Fibroblast of mammary gland (primary cell): Measurements from ENCODE around the gene IGSF6.

Experiments
- DNase-seq: peaks from one replicate; pipeline ENCODE4 v3.0.0-alpha.2; 2010; ENCODE audit warnings: low read depth
- H3K4me3 ChIP-seq: 2 replicates; pipeline ENCODE4 v1.5.1; 2011; ENCODE audit warnings: low read depth, mild to moderate bottlenecking, low read length, moderate library complexity; ENCODE audit not compliant: control insufficient read depth
- CTCF ChIP-seq: conservative IDR thresholded peaks from 2 replicates; pipeline ENCODE4 v1.5.1; 2011; ENCODE audit warnings: low read depth, low read length, inconsistent platforms; ENCODE audit not compliant: control insufficient read depth, insufficient read depth

Gene IGSF6

DNA sequence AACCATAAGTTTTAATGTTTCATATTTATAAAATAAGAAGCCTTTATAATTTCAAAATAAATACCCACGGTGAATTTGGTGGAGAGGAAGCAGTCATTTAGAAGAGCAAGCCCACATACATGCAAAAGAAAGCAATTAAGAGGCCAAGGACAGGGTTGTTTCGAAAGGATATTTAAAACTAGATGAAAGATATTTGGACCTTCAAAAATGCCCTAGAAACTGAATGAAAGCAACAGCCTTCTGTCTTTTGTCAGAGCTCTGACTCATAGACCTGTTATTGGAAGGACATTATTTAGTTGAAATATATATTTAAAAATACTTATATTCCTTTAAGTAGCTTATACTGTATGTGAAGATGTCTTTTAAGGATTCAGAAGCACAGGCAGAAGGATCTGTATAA, 61.6 kb downstream of the IGSF6 start:
- DNase-seq = peak; percentile 45
- no peak for TF ChIP-seq CTCF
- no peak overlapping the region for H3K4me3 ChIP-seq

DNA sequence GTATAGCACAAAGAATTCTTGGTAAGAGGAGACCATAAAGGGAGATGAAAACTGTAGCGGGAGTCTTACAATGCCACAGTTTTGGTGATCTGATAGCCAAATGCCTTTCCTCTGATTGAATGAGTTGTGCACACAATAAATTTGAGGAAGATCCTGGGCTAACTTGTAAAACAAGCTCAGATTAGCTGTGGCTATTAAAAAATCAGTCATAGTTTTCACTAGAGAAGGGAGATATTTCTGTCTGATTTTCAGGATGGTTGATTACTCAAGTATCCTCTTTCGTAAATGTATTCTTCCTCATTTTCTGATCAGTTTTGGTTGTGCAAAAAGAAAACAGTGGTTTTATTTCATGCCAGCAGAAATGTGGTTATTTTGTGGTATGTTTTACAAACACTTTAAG, 62.1 kb downstream of the IGSF6 start:
- DNase-seq = no peak
- no peak for TF ChIP-seq CTCF
- H3K4me3 ChIP-seq = no peak overlapping the region

DNA sequence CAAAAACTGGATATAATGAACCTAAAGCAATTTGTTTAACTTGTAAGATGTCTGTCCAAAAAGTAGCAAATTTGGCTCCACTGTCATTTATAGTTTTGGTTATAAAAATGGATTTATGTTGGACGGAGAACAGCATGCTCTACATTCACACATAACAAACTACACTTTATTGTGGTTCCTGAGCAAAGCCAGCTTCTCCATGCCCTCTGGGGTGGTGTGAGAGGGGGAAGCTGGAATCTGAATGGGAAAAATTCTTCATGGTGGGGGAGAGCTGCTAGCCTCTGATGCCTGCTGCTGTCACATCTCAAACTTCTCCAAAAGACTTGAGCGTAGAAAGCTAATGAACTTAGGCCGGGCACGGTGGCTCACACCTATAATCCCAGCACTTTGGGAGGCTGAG, 62.9 kb downstream of the IGSF6 start:
- no peak overlapping the region for H3K4me3 ChIP-seq
- TF ChIP-seq CTCF = no peak
- DNase-seq = no peak
